B cell (primary cell): ENCODE measurements around the gene ABTB2. TPM values are rescaled to one million over a fixed set of nuclear protein-coding genes. Genes with fewer than 3 reads are reported as not detected.

Experiments
- ATAC-seq: fragments of 200-7000 bp; cut with Tn5 transposase; one replicate; pipeline ENCODE4 v1.10.0; 2021; ENCODE audit warnings: low read depth, mild to moderate bottlenecking, moderate number of reproducible peaks, moderate library complexity
- CTCF ChIA-PET: fragments of 350-600 bp; sonication (Branson Sonifier 250); formaldehyde crosslinking; loops from one replicate; lab custom pipeline; 2021; ENCODE audit warnings: antibody characterized with exemption, inconsistent platforms; lab: Charles Lee
- POLR2A ChIA-PET: fragments of 350-600 bp; sonication (Branson Sonifier 250); formaldehyde crosslinking; loops from one replicate; lab custom pipeline; 2021; ENCODE audit warnings: antibody characterized with exemption; lab: Charles Lee
- DNase-seq: peaks from one replicate; pipeline ENCODE4 v3.0.0; 2013
- H2AFZ ChIP-seq: 2 replicates; pipeline ENCODE4 v1.6.1; 2012; ENCODE audit warnings: mild to moderate bottlenecking, low read depth, low read length; ENCODE audit not compliant: insufficient read depth, poor library complexity, severe bottlenecking
- H3K27ac ChIP-seq, 2 donors: 1 replicate in 1 of 2; 2 replicates in 1 of 2; pipeline ENCODE4 v1.5.1; 2012 to 2013; ENCODE audit warnings: low read length in 2 of 2, mild to moderate bottlenecking in 2 of 2, moderate library complexity in 1 of 2
- H3K27me3 ChIP-seq, 4 experiments: fragments of 200-600 bp in 1 of 4; sonication (generic) in 1 of 4; replicated peaks in 1 of 4; 1 replicate in 2 of 4; 2 replicates in 2 of 4; pipeline versions ENCODE4 v1.6.1 to v1.7.0; 2013 to 2016; ENCODE audit warnings: low read length in 3 of 4, mild to moderate bottlenecking in 2 of 4, mixed read lengths in 1 of 4, moderate library complexity in 1 of 4; ENCODE audit not compliant: insufficient read depth in 4 of 4, control insufficient read depth in 3 of 4; ENCODE audit errors: control extremely low read depth in 1 of 4
- H3K36me3 ChIP-seq, 2 experiments: replicated peaks in 1 of 2; 1 replicate in 1 of 2; 2 replicates in 1 of 2; pipeline versions ENCODE4 v1.6.1 to v1.7.1; 2013; ENCODE audit warnings: low read length in 1 of 2; ENCODE audit not compliant: insufficient read depth in 2 of 2, control insufficient read depth in 1 of 2; ENCODE audit errors: control extremely low read depth in 1 of 2, extremely low read depth in 1 of 2
- H3K4me1 ChIP-seq, 2 donors: fragments of 200-600 bp in 1 of 2; sonication (generic) in 1 of 2; 1 replicate in 1 of 2; 2 replicates in 1 of 2; pipeline versions ENCODE4 v1.5.1 to v1.6.1; 2013 to 2017; ENCODE audit warnings: low read length in 2 of 2; ENCODE audit not compliant: control insufficient read depth in 2 of 2, insufficient read depth in 2 of 2
- H3K4me2 ChIP-seq: replicated peaks from 2 replicates; pipeline ENCODE3; 2012; ENCODE audit warnings: mild to moderate bottlenecking, low read depth, low read length; ENCODE audit not compliant: poor library complexity, severe bottlenecking
- H3K4me3 ChIP-seq, 5 experiments: fragments of 200-600 bp in 1 of 5; sonication (generic) in 1 of 5; 1 replicate in 3 of 5; 2 replicates in 2 of 5; pipeline versions ENCODE4 v1.5.1 to v1.7.0; 2011 to 2016; ENCODE audit warnings: low read length in 4 of 5, mild to moderate bottlenecking in 4 of 5, low read depth in 2 of 5, control low read depth in 1 of 5, moderate library complexity in 1 of 5; ENCODE audit not compliant: insufficient read depth in 1 of 5; ENCODE audit errors: control extremely low read depth in 1 of 5, extremely low read depth in 1 of 5
- H3K79me2 ChIP-seq: fragments of 200-600 bp; sonication (generic); one replicate; pipeline ENCODE4 v1.6.0; 2016; ENCODE audit warnings: low read length; ENCODE audit not compliant: control insufficient read depth, insufficient read depth
- H3K9ac ChIP-seq: fragments of 200-600 bp; sonication (generic); 2 replicates; pipeline ENCODE4 v1.6.1; 2017; ENCODE audit warnings: mild to moderate bottlenecking, low read length, moderate library complexity
- H3K9me3 ChIP-seq, 3 donors: one replicate each; pipeline versions ENCODE4 v1.6.1 to v1.7.1; 2013; ENCODE audit warnings: low read length in 2 of 3; ENCODE audit not compliant: control insufficient read depth in 2 of 3, insufficient read depth in 1 of 3; ENCODE audit errors: control extremely low read depth in 1 of 3
- H4K20me1 ChIP-seq: 2 replicates; pipeline ENCODE4 v1.6.0; 2012; ENCODE audit warnings: mild to moderate bottlenecking, low read length; ENCODE audit not compliant: insufficient read depth, control insufficient read depth, poor library complexity, severe bottlenecking
- H3K27ac Mint-ChIP-seq: one replicate; pipeline ENCODE4 v1.8.0; 2021; ENCODE audit warnings: mixed read lengths
- H3K27me3 Mint-ChIP-seq: one replicate; pipeline ENCODE4 v1.8.0; 2021; ENCODE audit warnings: mixed read lengths
- H3K4me1 Mint-ChIP-seq: one replicate; pipeline ENCODE4 v1.8.0; 2021; ENCODE audit warnings: mixed read lengths
- H3K4me3 Mint-ChIP-seq: one replicate; pipeline ENCODE4 v1.8.0; 2021; ENCODE audit warnings: mixed read lengths
- H3K9me3 Mint-ChIP-seq: one replicate; pipeline ENCODE4 v1.8.0; 2022; ENCODE audit warnings: mixed read lengths; ENCODE audit not compliant: insufficient read depth
- CTCF ChIP-seq: fragments of 200-600 bp; IDR thresholded peaks from one replicate; pipeline ENCODE4 v1.8.0; 2022; ENCODE audit warnings: antibody characterized with exemption, mild to moderate bottlenecking
- EZH2 ChIP-seq: IDR thresholded peaks from 2 replicates; pipeline ENCODE4 v1.6.1; 2012; ENCODE audit warnings: borderline replicate concordance, low read depth, mild to moderate bottlenecking, moderate library complexity, low read length; ENCODE audit not compliant: insufficient read depth, poor library complexity, severe bottlenecking
- WGBS: methylation state at CpG from one replicate; pipeline ENCODE4 v1.1.5; 2013; ENCODE audit warnings: missing lambda C conversion rate; ENCODE audit not compliant: insufficient coverage; 5-methylcytosine and 5-hydroxymethylcytosine counted together
- intact Hi-C: fragments of 100-400 bp; cut with micrococcal nuclease; formaldehyde crosslinking; loops from one replicate; pipeline ENCODE4 v1.10.0; 2022
- polyA plus RNA-seq: library from polyadenylated mRNA; depleted of rRNA; stranded (reverse); fragments of >200 nt; gene quantifications from 2 replicates; pipeline ENCODE4 v1.2.3, GENCODE V29; 2012
- total RNA-seq, 2 donors: library from RNA; stranded (reverse); fragments of 120-200 nt in 1 of 2; gene quantifications; 1 replicate in 1 of 2; 2 replicates in 1 of 2; pipeline versions ENCODE4 v1.2.3 to v1.2.4, GENCODE V29; 2013 to 2022

The ABTB2 gene
- total and polyA plus RNA-seq, 2 donors (not counting 1 experiment from before 2014, with no cell fraction given), result 0.30 to 5.9 TPM

GRCh38 chr11:34180040-34180813 lies 177.6 kb downstream of the ABTB2 start:
- H3K27ac ChIP-seq, result no peak overlapping the region
- no peak overlapping the region for H3K9ac ChIP-seq
- H3K9me3 ChIP-seq, result no peaks in the 10 kb centered on the region
- intact Hi-C loops, result no loop called here
- no peak overlapping the region for H3K4me2 ChIP-seq
- no peak overlapping the region for H3K27ac Mint-ChIP-seq
- H3K9me3 Mint-ChIP-seq, result no peaks in the 10 kb centered on the region
- H3K27me3 Mint-ChIP-seq, result no peaks in the 10 kb centered on the region
- ATAC-seq (no peak), DNase-seq (no peak)
- H4K20me1 ChIP-seq, result no peaks in the 10 kb centered on the region
- H3K27me3 ChIP-seq, result no peaks in the 10 kb centered on the region
- no peaks in the 10 kb centered on the region for H3K4me1 Mint-ChIP-seq
- H3K4me3 ChIP-seq, result no peak overlapping the region
- no peaks in the 10 kb centered on the region for H3K36me3 ChIP-seq
- no peak for TF ChIP-seq CTCF
- no peak for TF ChIP-seq EZH2
- no peak overlapping the region for H2AFZ ChIP-seq
- WGBS, result 88% methylated on average over 3 of the region's 6 CpGs
- no peaks in the 10 kb centered on the region for H3K4me1 ChIP-seq
- H3K79me2 ChIP-seq, result no peaks in the 10 kb centered on the region
- CTCF ChIA-PET, result interaction anchor here (1.9 kb wide), 1 partner anchor 178 kb away, joined by 9 read pairs; the partner anchor contains the start of gene ABTB2
- no peak overlapping the region for H3K4me3 Mint-ChIP-seq
- POLR2A ChIA-PET, result no interaction called here

DNA sequence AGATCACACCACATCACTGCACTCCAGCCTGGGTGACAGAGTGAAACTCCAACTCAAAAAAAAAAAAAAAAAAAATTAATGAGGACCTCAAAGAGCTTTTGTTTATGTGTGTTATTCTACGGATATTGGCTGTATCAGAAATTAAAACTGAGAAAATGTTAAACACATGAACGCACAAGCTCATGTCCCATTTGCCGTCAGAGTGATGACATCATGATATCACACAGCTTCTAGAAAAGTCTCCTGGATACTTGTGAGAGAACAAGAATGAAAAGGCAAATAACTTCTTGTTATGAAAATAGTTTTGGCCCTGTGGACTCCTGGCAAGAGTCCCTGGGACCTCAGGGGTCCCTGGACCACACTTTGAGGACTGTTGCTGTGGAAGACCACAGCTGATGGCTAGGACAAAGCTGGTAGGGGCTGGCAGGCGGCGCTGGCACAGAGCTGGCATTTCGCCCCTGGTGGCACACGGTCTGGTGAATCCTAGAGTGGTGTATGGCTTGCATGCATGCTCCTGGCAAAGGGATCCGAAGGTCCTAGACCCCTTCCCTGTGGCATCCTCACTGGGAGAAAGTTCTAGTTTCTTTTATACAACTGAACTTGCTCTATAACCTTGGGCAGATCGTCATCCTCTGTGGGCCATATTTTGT lies 178.7 kb downstream of the ABTB2 start:
- peaks cover 0 to 6% of the 10 kb centered on the region in 2 donors for H3K4me1 ChIP-seq
- no peak overlapping the region for H2AFZ ChIP-seq
- no peaks in the 10 kb centered on the region for H3K27me3 ChIP-seq
- DNase-seq (no peak), ATAC-seq (no peak)
- Mint-ChIP-seq H3K4me3 (no peak overlapping the region), H3K9me3 (no peaks in the 10 kb centered on the region), H3K4me1 (peaks cover 3% of the 10 kb centered on the region), H3K27me3 (no peaks in the 10 kb centered on the region), H3K27ac (no peak overlapping the region)
- ChIA-PET CTCF (interaction anchor here (0.5 to 1.9 kb wide), 7 partner anchors 20 to 380 kb away, joined by 3 to 9 read pairs (median 3); partner anchors contain the start of gene ABTB2), POLR2A (no interaction called here)
- no peaks in the 10 kb centered on the region for H3K9me3 ChIP-seq
- H3K4me3 ChIP-seq, result no peak overlapping the region
- H3K27ac ChIP-seq, result no peak overlapping the region
- H3K9ac ChIP-seq, result no peak overlapping the region
- no peaks in the 10 kb centered on the region for H3K36me3 ChIP-seq
- H3K4me2 ChIP-seq, result no peak overlapping the region
- 100% methylated on average over 3 of the region's 9 CpGs for WGBS
- intact Hi-C loops, result no loop called here
- H3K79me2 ChIP-seq, result no peaks in the 10 kb centered on the region
- H4K20me1 ChIP-seq, result no peaks in the 10 kb centered on the region
- no peak for TF ChIP-seq EZH2
- no peak for TF ChIP-seq CTCF
